Measurements from ENCODE around the gene ATG2A.

DNA sequence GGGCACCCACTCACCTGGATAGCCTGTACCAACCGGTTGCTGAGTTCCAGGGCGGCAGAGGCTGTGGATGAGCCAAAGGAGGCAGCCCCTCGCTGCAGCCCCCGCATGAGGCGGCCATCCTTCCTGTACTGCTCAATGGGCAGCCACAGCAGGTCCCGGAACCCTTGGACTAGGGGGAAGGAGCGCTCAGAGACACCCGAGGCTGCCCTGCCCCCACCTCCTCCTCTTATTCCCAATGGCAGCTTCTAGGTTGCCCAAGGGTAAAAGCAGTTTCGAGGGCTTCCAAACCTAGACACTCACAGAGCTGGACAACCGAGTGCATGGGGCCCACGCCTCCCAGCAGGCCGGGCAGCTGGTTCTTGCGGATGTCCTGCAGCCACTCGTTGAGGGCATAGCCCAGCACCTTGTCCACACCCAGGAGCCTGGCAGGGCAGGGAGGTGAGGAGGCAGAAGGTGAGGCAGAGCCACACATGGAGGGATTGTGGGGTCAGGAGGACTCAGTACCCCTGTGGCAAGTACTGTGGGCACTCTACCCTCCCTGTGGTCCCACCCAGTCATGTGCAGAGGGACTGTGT, 20.5 kb downstream of the ATG2A start:
- TF ChIP-seq, protein P1, sequence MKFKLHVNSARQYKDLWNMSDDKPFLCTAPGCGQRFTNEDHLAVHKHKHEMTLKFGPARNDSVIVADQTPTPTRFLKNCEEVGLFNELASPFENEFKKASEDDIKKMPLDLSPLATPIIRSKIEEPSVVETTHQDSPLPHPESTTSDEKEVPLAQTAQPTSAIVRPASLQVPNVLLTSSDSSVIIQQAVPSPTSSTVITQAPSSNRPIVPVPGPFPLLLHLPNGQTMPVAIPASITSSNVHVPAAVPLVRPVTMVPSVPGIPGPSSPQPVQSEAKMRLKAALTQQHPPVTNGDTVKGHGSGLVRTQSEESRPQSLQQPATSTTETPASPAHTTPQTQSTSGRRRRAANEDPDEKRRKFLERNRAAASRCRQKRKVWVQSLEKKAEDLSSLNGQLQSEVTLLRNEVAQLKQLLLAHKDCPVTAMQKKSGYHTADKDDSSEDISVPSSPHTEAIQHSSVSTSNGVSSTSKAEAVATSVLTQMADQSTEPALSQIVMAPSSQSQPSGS (IDR thresholded peaks at IDR 0.05; ENCODE audit: low read length) = no peak
- TF ChIP-seq POLR2AphosphoS2 (IDR thresholded peaks at IDR 0.05; ENCODE audit: low read depth, low read length) (no peak), DPF2 (IDR thresholded peaks at IDR 0.05) (no peak), RUNX3 (IDR thresholded peaks at IDR 0.05; ENCODE audit: low read length) (no peak), RCOR1 (conservative IDR thresholded peaks at IDR 0.05; ENCODE audit: low read depth, low read length) (no peak), TAF1 (IDR thresholded peaks at IDR 0.05; ENCODE audit: borderline replicate concordance, low read depth, low read length) (no peak), KAT2A (conservative IDR thresholded peaks at IDR 0.05; ENCODE audit: control insufficient read depth, low read depth, low read length) (no peak), GABPA (IDR thresholded peaks at IDR 0.05; ENCODE audit: low read depth) (no peak), PML (IDR thresholded peaks at IDR 0.05; ENCODE audit: low read length) (no peak)
- TF ChIP-seq, protein P2, sequence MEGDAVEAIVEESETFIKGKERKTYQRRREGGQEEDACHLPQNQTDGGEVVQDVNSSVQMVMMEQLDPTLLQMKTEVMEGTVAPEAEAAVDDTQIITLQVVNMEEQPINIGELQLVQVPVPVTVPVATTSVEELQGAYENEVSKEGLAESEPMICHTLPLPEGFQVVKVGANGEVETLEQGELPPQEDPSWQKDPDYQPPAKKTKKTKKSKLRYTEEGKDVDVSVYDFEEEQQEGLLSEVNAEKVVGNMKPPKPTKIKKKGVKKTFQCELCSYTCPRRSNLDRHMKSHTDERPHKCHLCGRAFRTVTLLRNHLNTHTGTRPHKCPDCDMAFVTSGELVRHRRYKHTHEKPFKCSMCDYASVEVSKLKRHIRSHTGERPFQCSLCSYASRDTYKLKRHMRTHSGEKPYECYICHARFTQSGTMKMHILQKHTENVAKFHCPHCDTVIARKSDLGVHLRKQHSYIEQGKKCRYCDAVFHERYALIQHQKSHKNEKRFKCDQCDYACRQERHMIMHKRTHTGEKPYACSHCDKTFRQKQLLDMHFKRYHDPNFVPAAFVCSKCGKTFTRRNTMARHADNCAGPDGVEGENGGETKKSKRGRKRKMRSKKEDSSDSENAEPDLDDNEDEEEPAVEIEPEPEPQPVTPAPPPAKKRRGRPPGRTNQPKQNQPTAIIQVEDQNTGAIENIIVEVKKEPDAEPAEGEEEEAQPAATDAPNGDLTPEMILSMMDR (IDR thresholded peaks at IDR 0.05 in 2 of 3, conservative IDR thresholded peaks at IDR 0.05 in 1 of 3; ENCODE audit: control insufficient read depth in 2 of 3, extremely low read depth in 1 of 3, insufficient read depth in 1 of 3, low read depth in 3 of 3, low read length in 3 of 3) = no peak
- TF ChIP-seq, protein P3, sequence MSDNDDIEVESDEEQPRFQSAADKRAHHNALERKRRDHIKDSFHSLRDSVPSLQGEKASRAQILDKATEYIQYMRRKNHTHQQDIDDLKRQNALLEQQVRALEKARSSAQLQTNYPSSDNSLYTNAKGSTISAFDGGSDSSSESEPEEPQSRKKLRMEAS (IDR thresholded peaks at IDR 0.05; ENCODE audit: low read depth, low read length) = no peak
